GM18505 (cell line): ENCODE results near the gene RYR1.

Source experiments
- ATAC-seq: cut with Tn5 transposase; IDR thresholded peaks from one replicate; pipeline ENCODE4 v1.9.1; 2021; ENCODE audit not compliant: unreplicated experiment
- POLR2A ChIP-seq: IDR thresholded peaks from 4 replicates; pipeline ENCODE4 v1.6.1; 2011; ENCODE audit warnings: borderline replicate concordance; ENCODE audit not compliant: insufficient read depth, insufficient read length; ENCODE audit errors: extremely low read depth

The RYR1 gene

GRCh38 chr19:38429055-38429810 lies 4.3 kb upstream of the RYR1 start:
- ATAC-seq = no peak
- TF ChIP-seq POLR2A = no peak

- ATAC-seq = no peak
Observed at GRCh38 chr19:38429811-38430156, 3.7 kb upstream of the RYR1 start.

GRCh38 chr19:38430931-38431330 lies 2.6 kb upstream of the RYR1 start:
- no peak for ATAC-seq
- no peak for TF ChIP-seq POLR2A

More at GRCh38 chr19:38429811-38430156, 3.7 kb upstream of the RYR1 start:
- no peak for TF ChIP-seq POLR2A

GRCh38 chr19:38434549-38435051 lies 1.1 kb downstream of the RYR1 start:
- no peak for ATAC-seq
- no peak for TF ChIP-seq POLR2A

- ATAC-seq = no peak
- TF ChIP-seq POLR2A = no peak
Observed at GRCh38 chr19:38437295-38437694, 3.8 kb downstream of the RYR1 start.

GRCh38 chr19:38437917-38438316 lies 4.4 kb downstream of the RYR1 start:
- TF ChIP-seq POLR2A = no peak
- no peak for ATAC-seq

- ATAC-seq = no peak
- TF ChIP-seq POLR2A = no peak
Observed at GRCh38 chr19:38440592-38440991, 7.1 kb downstream of the RYR1 start.

- ATAC-seq = no peak
- TF ChIP-seq POLR2A = no peak
Observed at GRCh38 chr19:38441657-38442348, 8.3 kb downstream of the RYR1 start.

GRCh38 chr19:38442736-38443135 lies 9.2 kb downstream of the RYR1 start:
- ATAC-seq = no peak
- TF ChIP-seq POLR2A = no peak

- no peak for ATAC-seq
- no peak for TF ChIP-seq POLR2A
Observed at GRCh38 chr19:38443458-38443999, 10.0 kb downstream of the RYR1 start.

- TF ChIP-seq POLR2A = no peak
- no peak for ATAC-seq
Observed at GRCh38 chr19:38444026-38444425, 10.5 kb downstream of the RYR1 start.

- no peak for ATAC-seq
- no peak for TF ChIP-seq POLR2A
Observed at GRCh38 chr19:38445362-38445761, 11.9 kb downstream of the RYR1 start.

GRCh38 chr19:38448225-38448624 lies 14.7 kb downstream of the RYR1 start:
- ATAC-seq = no peak
- no peak for TF ChIP-seq POLR2A

GRCh38 chr19:38449518-38449917 lies 16.0 kb downstream of the RYR1 start:
- no peak for TF ChIP-seq POLR2A
- no peak for ATAC-seq
